K562 (cell line): Measurements from ENCODE around the gene PCBP2. TPM values are rescaled to one million over a fixed set of nuclear protein-coding genes. Genes with fewer than 3 reads are reported as not detected.

ENCODE experiments used
- CREB1 ChIP-seq, 2 experiments: sonication (generic) in 1 of 2; formaldehyde crosslinking in 1 of 2; IDR thresholded peaks; 2 replicates each; pipeline versions ENCODE4 v1.6.1 to v1.8.0; 2012 to 2022; ENCODE audit warnings: inconsistent platforms in 1 of 2, mild to moderate bottlenecking in 1 of 2, missing genetic modification reagents in 1 of 2, moderate library complexity in 1 of 2
- FUS ChIP-seq: fragments of 200-400 bp; formaldehyde crosslinking; optimal IDR thresholded peaks from 2 replicates; pipeline ENCODE3; 2017; ENCODE audit warnings: low read depth, low read length
- JUND ChIP-seq, 2 experiments: IDR thresholded peaks; 2 replicates in 1 of 2; 3 replicates in 1 of 2; pipeline ENCODE4 v1.6.1; 2011; ENCODE audit warnings: borderline replicate concordance in 2 of 2, low read depth in 2 of 2, low read length in 2 of 2, improper control_type of control experiment in 1 of 2, missing biosample characterization in 1 of 2, missing genetic modification characterization in 1 of 2, missing genetic modification reagents in 1 of 2
- NCOA6 ChIP-seq: fragments of 450-650 bp; IDR thresholded peaks from 2 replicates; pipeline ENCODE4 v1.6.1; 2017; ENCODE audit warnings: mild to moderate bottlenecking
- NFE2L1 ChIP-seq: fragments of 450-650 bp; IDR thresholded peaks from 2 replicates; pipeline ENCODE4 v1.6.1; 2016; ENCODE audit warnings: missing genetic modification characterization, low read depth, mild to moderate bottlenecking, missing compliant biosample characterization, moderate library complexity, borderline replicate concordance
- NR2F6 ChIP-seq: fragments of 450-650 bp; formaldehyde crosslinking; IDR thresholded peaks from 2 replicates; pipeline ENCODE4 v1.4.0; 2020; ENCODE audit warnings: mild to moderate bottlenecking
- POLR2H ChIP-seq: IDR thresholded peaks from 2 replicates; pipeline ENCODE4 v1.6.1; 2016; ENCODE audit warnings: missing genetic modification characterization, low read depth, mild to moderate bottlenecking, control low read depth, missing compliant biosample characterization, moderate library complexity
- YY1 ChIP-seq, 3 experiments: IDR thresholded peaks; 2 replicates each; pipeline ENCODE4 v1.6.1; 2011; ENCODE audit warnings: low read length in 2 of 3, mild to moderate bottlenecking in 2 of 3, moderate library complexity in 2 of 3, borderline replicate concordance in 1 of 3, control low read depth in 1 of 3, low read depth in 1 of 3; ENCODE audit not compliant: insufficient read depth in 3 of 3, insufficient replicate concordance in 2 of 3, control insufficient read depth in 1 of 3, insufficient read length in 1 of 3; ENCODE audit errors: extremely low read depth in 1 of 3
- ZBTB1 ChIP-seq: sonication (generic); formaldehyde crosslinking; IDR thresholded peaks from 2 replicates; pipeline ENCODE4 v1.8.1; 2023; ENCODE audit warnings: missing genetic modification reagents, low read depth, mild to moderate bottlenecking, borderline replicate concordance
- ZNF175 ChIP-seq: fragments of 200-800 bp; sonication (Bioruptor generic); IDR thresholded peaks from 2 replicates; pipeline ENCODE4 v1.6.1; 2016; ENCODE audit warnings: low read depth, mild to moderate bottlenecking, missing genetic modification characterization, missing compliant biosample characterization
- ZNF668 ChIP-seq: fragments of 250-450 bp; sonication (Bioruptor Pico); IDR thresholded peaks from 2 replicates; pipeline ENCODE4 v1.8.0; 2022; ENCODE audit warnings: mild to moderate bottlenecking, inconsistent platforms
- polyA plus RNA-seq, 8 experiments: library from polyadenylated mRNA; depleted of rRNA in 4 of 8; stranded (reverse) in 5 of 8; unstranded in 3 of 8; fragments of >200 nt; fragmentation: Nextera tagmentation in 2 of 8; fragmentation: Illumina TruSeq in 1 of 8; extraction: Ambion mirVana in 2 of 8; extraction: Trizol in 1 of 8; gene quantifications; 2 replicates each; pipeline versions ENCODE4 v1.2.1 to v1.2.3, GENCODE V29; 2011 to 2014; ENCODE audit warnings: inconsistent platforms in 1 of 8, missing spikeins in 1 of 8
- total RNA-seq, 7 experiments: library from RNA; depleted of rRNA in 6 of 7; stranded (reverse); fragments of >200 nt in 6 of 7; fragmentation: Illumina TruSeq in 2 of 7; extraction: Trizol in 2 of 7; gene quantifications; 2 replicates each; pipeline versions ENCODE4 v1.2.1 to v1.2.3, GENCODE V29; 2011 to 2021; ENCODE audit warnings: low replicate concordance in 1 of 7
- TF ChIP-seq, protein P1 (sequence below): fragments of 450-650 bp; formaldehyde crosslinking; IDR thresholded peaks from 2 replicates; pipeline ENCODE4 v1.4.0; 2020; ENCODE audit warnings: mild to moderate bottlenecking, moderate library complexity
- TF ChIP-seq, protein P2 (sequence below), 2 experiments: fragments of 200-800 bp in 1 of 2; sonication (Bioruptor generic) in 1 of 2; sonication (generic) in 1 of 2; formaldehyde crosslinking in 1 of 2; IDR thresholded peaks in 1 of 2; conservative IDR thresholded peaks in 1 of 2; 2 replicates each; pipeline versions ENCODE4 v1.5.0 to v1.6.1; 2016 to 2020; ENCODE audit warnings: missing compliant biosample characterization in 1 of 2, missing genetic modification characterization in 1 of 2, missing genetic modification reagents in 1 of 2
- TF ChIP-seq, protein P3 (sequence below), 2 experiments: fragments of 250-450 bp in 1 of 2; fragments of 450-650 bp in 1 of 2; sonication (Bioruptor Pico) in 1 of 2; IDR thresholded peaks; 2 replicates each; pipeline versions ENCODE4 v1.6.1 to v1.8.0; 2016 to 2021; ENCODE audit warnings: mild to moderate bottlenecking in 2 of 2, moderate library complexity in 2 of 2, missing compliant biosample characterization in 1 of 2, missing genetic modification characterization in 1 of 2
- TF ChIP-seq, protein P4 (sequence below), 2 experiments: fragments of 450-650 bp; IDR thresholded peaks; 2 replicates each; pipeline ENCODE4 v1.6.1; 2016
- TF ChIP-seq, protein P5 (sequence below): fragments of 250-450 bp; sonication (Bioruptor Pico); IDR thresholded peaks from 2 replicates; pipeline ENCODE4 v1.4.0; 2020; ENCODE audit warnings: mild to moderate bottlenecking, moderate library complexity

PCBP2 gene
- total and polyA plus RNA-seq, 9 of the 15 experiments (the other 6 are each of a cell fraction or from before 2014, with no cell fraction given): 137 to 831 (median 328) TPM

DNA sequence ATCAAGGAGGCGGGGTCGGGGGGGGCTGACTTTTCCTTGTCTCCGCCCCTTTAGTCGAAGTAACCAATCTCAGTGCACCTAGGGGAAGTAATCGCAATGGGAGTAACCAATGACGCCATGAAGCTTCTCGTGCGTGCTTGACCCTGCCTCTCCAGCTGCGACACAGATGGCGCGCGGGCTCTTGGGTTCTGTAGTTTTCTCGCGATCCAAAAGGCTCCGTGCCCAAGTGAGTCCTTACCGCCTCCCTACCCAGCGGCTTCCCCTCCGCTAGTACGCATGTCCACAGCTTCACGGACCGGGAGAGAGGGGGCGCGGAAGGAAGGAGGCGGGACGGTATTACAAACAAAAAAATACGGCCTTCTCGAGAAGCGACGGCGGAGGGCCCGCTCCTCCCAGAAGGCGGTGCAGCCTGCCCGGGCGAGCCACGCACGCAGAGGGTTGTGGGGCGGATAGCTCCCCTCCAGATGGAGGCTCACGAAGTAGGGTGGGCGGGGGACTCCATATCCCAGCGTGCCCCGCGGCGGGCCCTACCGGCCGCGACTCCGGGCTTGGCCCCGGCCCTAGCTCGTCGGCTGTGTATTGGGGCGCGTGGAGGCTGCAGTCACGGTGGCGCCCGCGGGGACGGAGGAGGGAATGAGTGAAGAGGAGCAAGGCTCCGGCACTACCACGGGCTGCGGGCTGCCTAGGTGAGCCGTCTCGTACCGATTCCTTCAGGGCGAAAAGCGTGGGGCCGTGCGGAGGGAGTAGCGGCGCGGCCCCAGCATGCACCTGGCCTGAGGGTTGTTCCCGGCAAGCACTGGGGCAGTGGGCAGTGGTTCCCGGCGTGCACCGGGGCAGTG, 49.1 kb downstream of the PCBP2 start, which contains the start of gene TARBP2 (continued):
- TF ChIP-seq, protein P1, sequence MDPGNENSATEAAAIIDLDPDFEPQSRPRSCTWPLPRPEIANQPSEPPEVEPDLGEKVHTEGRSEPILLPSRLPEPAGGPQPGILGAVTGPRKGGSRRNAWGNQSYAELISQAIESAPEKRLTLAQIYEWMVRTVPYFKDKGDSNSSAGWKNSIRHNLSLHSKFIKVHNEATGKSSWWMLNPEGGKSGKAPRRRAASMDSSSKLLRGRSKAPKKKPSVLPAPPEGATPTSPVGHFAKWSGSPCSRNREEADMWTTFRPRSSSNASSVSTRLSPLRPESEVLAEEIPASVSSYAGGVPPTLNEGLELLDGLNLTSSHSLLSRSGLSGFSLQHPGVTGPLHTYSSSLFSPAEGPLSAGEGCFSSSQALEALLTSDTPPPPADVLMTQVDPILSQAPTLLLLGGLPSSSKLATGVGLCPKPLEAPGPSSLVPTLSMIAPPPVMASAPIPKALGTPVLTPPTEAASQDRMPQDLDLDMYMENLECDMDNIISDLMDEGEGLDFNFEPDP (CRISPR knock-in tag): no peak
- peak; percentile 91 for TF ChIP-seq ZNF175 (CRISPR knock-in tag)
- TF ChIP-seq NR2F6 (CRISPR knock-in tag): peak; percentile 89; the same call in 1 of the 2 replicates
- TF ChIP-seq, protein P2, sequence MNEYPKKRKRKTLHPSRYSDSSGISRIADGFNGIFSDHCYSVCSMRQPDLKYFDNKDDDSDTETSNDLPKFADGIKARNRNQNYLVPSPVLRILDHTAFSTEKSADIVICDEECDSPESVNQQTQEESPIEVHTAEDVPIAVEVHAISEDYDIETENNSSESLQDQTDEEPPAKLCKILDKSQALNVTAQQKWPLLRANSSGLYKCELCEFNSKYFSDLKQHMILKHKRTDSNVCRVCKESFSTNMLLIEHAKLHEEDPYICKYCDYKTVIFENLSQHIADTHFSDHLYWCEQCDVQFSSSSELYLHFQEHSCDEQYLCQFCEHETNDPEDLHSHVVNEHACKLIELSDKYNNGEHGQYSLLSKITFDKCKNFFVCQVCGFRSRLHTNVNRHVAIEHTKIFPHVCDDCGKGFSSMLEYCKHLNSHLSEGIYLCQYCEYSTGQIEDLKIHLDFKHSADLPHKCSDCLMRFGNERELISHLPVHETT (CRISPR knock-in tag; conservative IDR thresholded peaks at IDR 0.05 in 1 of 2, IDR thresholded peaks at IDR 0.05 in 1 of 2): peak in 1 of 2 experiments; percentile 95; a peak in 2 of 4 replicates
- TF ChIP-seq, protein P3, sequence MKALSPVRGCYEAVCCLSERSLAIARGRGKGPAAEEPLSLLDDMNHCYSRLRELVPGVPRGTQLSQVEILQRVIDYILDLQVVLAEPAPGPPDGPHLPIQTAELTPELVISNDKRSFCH (CRISPR knock-in tag; IDR thresholded peaks at IDR 0.05): no peak
- TF ChIP-seq, protein P3 (tag; IDR thresholded peaks at IDR 0.05): peak; percentile 39; the same call in 1 of the 2 replicates
- TF ChIP-seq POLR2H (tag): peak; percentile 54; the same call in 1 of the 2 replicates
- TF ChIP-seq CREB1 (IDR thresholded peaks at IDR 0.05): peak; percentile 96
- TF ChIP-seq CREB1 (CRISPR knock-in tag; IDR thresholded peaks at IDR 0.05): peak; percentile 91
- no peak for TF ChIP-seq NCOA6
- TF ChIP-seq ZBTB1 (CRISPR knock-in tag): no peak
- TF ChIP-seq ZNF668: peak; percentile 79; the same call in 1 of the 2 replicates
- TF ChIP-seq, protein P4, sequence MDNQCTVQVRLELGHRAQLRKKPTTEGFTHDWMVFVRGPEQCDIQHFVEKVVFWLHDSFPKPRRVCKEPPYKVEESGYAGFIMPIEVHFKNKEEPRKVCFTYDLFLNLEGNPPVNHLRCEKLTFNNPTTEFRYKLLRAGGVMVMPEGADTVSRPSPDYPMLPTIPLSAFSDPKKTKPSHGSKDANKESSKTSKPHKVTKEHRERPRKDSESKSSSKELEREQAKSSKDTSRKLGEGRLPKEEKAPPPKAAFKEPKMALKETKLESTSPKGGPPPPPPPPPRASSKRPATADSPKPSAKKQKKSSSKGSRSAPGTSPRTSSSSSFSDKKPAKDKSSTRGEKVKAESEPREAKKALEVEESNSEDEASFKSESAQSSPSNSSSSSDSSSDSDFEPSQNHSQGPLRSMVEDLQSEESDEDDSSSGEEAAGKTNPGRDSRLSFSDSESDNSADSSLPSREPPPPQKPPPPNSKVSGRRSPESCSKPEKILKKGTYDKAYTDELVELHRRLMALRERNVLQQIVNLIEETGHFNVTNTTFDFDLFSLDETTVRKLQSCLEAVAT (IDR thresholded peaks at IDR 0.05): no peak
- peak; percentile 57 for TF ChIP-seq JUND (IDR thresholded peaks at IDR 0.05; ENCODE audit: borderline replicate concordance, low read depth, low read length)
- TF ChIP-seq JUND (tag; IDR thresholded peaks at IDR 0.05; ENCODE audit: borderline replicate concordance, low read depth, low read length): peak; percentile 67; the same call in 1 of the 3 replicates
- TF ChIP-seq YY1 (IDR thresholded peaks at IDR 0.05; ENCODE audit: borderline replicate concordance in 1 of 3, control insufficient read depth in 1 of 3, extremely low read depth in 1 of 3, insufficient read depth in 3 of 3, insufficient read length in 1 of 3, insufficient replicate concordance in 2 of 3, low read depth in 1 of 3, low read length in 2 of 3): peak in 1 of 3 experiments; percentile 8
- TF ChIP-seq NFE2L1 (tag): no peak
- TF ChIP-seq, protein P5, sequence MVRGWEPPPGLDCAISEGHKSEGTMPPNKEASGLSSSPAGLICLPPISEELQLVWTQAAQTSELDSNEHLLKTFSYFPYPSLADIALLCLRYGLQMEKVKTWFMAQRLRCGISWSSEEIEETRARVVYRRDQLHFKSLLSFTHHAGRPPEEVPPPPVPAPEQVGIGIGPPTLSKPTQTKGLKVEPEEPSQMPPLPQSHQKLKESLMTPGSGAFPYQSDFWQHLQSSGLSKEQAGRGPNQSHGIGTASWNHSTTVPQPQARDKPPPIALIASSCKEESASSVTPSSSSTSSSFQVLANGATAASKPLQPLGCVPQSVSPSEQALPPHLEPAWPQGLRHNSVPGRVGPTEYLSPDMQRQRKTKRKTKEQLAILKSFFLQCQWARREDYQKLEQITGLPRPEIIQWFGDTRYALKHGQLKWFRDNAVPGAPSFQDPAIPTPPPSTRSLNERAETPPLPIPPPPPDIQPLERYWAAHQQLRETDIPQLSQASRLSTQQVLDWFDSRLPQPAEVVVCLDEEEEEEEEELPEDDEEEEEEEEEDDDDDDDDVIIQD (CRISPR knock-in tag): peak; percentile 83; the same call in 1 of the 2 replicates
- TF ChIP-seq FUS: no peak
